Endodermal cell (in vitro differentiated cells): ENCODE results near the gene PIGQ. TPM values are rescaled to one million over a fixed set of nuclear protein-coding genes. Genes with fewer than 3 reads are reported as not detected.

Experiments used
- DNase-seq: peaks from one replicate; pipeline ENCODE4 v3.0.0-alpha.2; 2017
- H3K27ac ChIP-seq: 2 replicates; pipeline ENCODE4 v1.5.1; 2013; ENCODE audit warnings: mild to moderate bottlenecking, low read depth, low read length, moderate library complexity
- H3K27me3 ChIP-seq: 2 replicates; pipeline ENCODE4 v1.6.1; 2013; ENCODE audit warnings: mild to moderate bottlenecking, low read length, moderate library complexity; ENCODE audit not compliant: insufficient read depth, control insufficient read depth, poor library complexity, severe bottlenecking
- H3K36me3 ChIP-seq: 2 replicates; pipeline ENCODE4 v1.7.0; 2013; ENCODE audit warnings: mild to moderate bottlenecking, low read length, moderate library complexity; ENCODE audit not compliant: control insufficient read depth, insufficient read depth
- H3K4me1 ChIP-seq: one replicate; pipeline ENCODE4 v1.7.0; 2013; ENCODE audit warnings: low read length; ENCODE audit not compliant: control insufficient read depth, insufficient read depth
- H3K4me3 ChIP-seq: 2 replicates; pipeline ENCODE4 v1.5.1; 2013; ENCODE audit warnings: mild to moderate bottlenecking, low read length, moderate library complexity
- H3K9ac ChIP-seq: 2 replicates; pipeline ENCODE4 v1.6.1; 2013; ENCODE audit warnings: mild to moderate bottlenecking, low read length, moderate library complexity; ENCODE audit not compliant: poor library complexity, severe bottlenecking; ENCODE audit errors: extremely low read depth
- H3K9me3 ChIP-seq: 2 replicates; pipeline ENCODE4 v1.6.1; 2013; ENCODE audit warnings: mild to moderate bottlenecking, low read length, moderate library complexity; ENCODE audit not compliant: control insufficient read depth
- H3K27ac Mint-ChIP-seq: 2 replicates; pipeline ENCODE4 v1.8.0; 2020; ENCODE audit warnings: mixed read lengths
- H3K27me3 Mint-ChIP-seq: 2 replicates; pipeline ENCODE4 v1.8.0; 2021; ENCODE audit warnings: mild to moderate bottlenecking, mixed read lengths; ENCODE audit not compliant: insufficient read depth
- H3K36me3 Mint-ChIP-seq: 2 replicates; pipeline ENCODE4 v1.8.0; 2020; ENCODE audit warnings: low read depth, mixed read lengths
- H3K4me1 Mint-ChIP-seq: 2 replicates; pipeline ENCODE4 v1.8.0; 2020; ENCODE audit warnings: mixed read lengths
- H3K4me3 Mint-ChIP-seq: 2 replicates; pipeline ENCODE4 v1.8.0; 2020; ENCODE audit warnings: mild to moderate bottlenecking, moderate library complexity, mixed read lengths
- H3K9me3 Mint-ChIP-seq: 2 replicates; pipeline ENCODE4 v1.8.0; 2020; ENCODE audit warnings: mild to moderate bottlenecking, mixed read lengths
- WGBS, 2 experiments: methylation state at CpG; one replicate each; pipeline versions ENCODE4 v1.1.5 to v1.1.7; 2013; ENCODE audit warnings: missing lambda C conversion rate in 2 of 2, mixed read lengths in 1 of 2; ENCODE audit not compliant: insufficient coverage in 1 of 2, insufficient read length in 1 of 2; 5-methylcytosine and 5-hydroxymethylcytosine counted together
- total RNA-seq, 2 donors: library from RNA; stranded (reverse); fragmentation: NEBNext Ultra II Directional in 1 of 2; extraction: Animal tissue kit (Norgen Biotek cat#: 25700) in 1 of 2; gene quantifications; 2 replicates in 1 of 2; 3 replicates in 1 of 2; pipeline ENCODE4 v1.2.1, GENCODE V29; 2021
- TF ChIP-seq, protein P1 (sequence below): fragments of 200-600 bp; sonication (generic); conservative IDR thresholded peaks from 2 replicates; pipeline ENCODE4 v1.5.0; 2021; ENCODE audit warnings: antibody characterized with exemption, mild to moderate bottlenecking

Gene PIGQ
- total RNA-seq, 2 donors from 2014 or later = 128 to 129 TPM

DNA sequence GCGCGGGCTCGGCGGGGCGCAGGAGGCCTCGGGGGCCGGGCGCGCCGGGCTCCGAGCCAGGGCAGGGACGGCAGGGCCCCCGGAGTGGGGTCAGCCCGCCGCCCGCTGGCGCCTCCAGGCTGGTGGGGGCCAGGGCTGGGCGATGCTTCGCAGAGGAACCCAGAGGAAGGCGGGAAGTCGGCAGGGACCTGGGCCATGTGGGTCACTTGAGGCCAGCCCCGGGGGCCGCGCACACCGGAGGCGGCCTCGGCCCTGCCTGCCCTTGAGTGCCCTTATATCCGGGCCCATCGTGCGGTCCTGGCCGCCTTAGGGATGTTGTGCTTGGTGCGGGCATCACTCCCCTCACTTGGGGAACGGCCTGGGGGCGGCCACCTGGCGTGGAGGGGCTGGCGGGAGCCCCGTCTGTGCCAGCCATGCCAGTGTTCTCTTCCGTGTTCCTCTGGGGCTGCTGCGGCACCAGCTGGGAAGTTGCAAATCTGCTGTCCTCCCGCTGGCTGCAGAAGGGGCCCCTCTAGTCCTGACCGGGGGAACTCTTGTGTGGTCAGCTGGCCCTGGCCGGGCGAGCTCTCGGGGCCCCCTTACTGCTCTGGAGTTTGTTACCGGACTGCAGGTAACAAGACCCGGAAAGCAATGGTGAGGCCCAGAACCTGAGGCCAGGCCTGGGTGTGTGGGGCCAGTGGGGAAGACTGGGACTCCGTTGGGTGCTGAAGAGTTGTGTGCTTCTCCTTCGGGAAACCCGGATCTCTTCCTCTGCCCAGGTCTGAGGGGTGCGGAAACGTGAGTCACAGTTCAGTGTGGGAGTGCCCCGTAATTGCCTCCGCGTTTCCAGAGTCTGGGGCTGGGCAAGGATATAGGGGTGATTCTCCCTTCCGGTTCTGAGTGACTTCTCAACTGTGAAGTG lies 41.4 kb upstream of the PIGQ start:
- peak; percentile 68 for DNase-seq
- peak overlapping the region; percentile 89 for H3K4me3 ChIP-seq
- H3K36me3 ChIP-seq = peaks cover 3% of the 10 kb centered on the region
- Mint-ChIP-seq H3K4me3 (peak overlapping the region; percentile 73), H3K27me3 (no peaks in the 10 kb centered on the region), H3K36me3 (peaks cover 3% of the 10 kb centered on the region), H3K27ac (peak overlapping the region; percentile 17), H3K9me3 (no peaks in the 10 kb centered on the region), H3K4me1 (peaks cover 16% of the 10 kb centered on the region)
- no peak overlapping the region for H3K27ac ChIP-seq
- H3K4me1 ChIP-seq = peaks cover 12% of the 10 kb centered on the region
- H3K27me3 ChIP-seq = no peaks in the 10 kb centered on the region
- 6 to 10% methylated on average over 23 to 55 of the region's 55 CpGs for WGBS, 2 experiments
- TF ChIP-seq, protein P1, sequence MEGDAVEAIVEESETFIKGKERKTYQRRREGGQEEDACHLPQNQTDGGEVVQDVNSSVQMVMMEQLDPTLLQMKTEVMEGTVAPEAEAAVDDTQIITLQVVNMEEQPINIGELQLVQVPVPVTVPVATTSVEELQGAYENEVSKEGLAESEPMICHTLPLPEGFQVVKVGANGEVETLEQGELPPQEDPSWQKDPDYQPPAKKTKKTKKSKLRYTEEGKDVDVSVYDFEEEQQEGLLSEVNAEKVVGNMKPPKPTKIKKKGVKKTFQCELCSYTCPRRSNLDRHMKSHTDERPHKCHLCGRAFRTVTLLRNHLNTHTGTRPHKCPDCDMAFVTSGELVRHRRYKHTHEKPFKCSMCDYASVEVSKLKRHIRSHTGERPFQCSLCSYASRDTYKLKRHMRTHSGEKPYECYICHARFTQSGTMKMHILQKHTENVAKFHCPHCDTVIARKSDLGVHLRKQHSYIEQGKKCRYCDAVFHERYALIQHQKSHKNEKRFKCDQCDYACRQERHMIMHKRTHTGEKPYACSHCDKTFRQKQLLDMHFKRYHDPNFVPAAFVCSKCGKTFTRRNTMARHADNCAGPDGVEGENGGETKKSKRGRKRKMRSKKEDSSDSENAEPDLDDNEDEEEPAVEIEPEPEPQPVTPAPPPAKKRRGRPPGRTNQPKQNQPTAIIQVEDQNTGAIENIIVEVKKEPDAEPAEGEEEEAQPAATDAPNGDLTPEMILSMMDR = no peak
- peak overlapping the region; percentile 63 for H3K9ac ChIP-seq
- H3K9me3 ChIP-seq = no peaks in the 10 kb centered on the region

DNA sequence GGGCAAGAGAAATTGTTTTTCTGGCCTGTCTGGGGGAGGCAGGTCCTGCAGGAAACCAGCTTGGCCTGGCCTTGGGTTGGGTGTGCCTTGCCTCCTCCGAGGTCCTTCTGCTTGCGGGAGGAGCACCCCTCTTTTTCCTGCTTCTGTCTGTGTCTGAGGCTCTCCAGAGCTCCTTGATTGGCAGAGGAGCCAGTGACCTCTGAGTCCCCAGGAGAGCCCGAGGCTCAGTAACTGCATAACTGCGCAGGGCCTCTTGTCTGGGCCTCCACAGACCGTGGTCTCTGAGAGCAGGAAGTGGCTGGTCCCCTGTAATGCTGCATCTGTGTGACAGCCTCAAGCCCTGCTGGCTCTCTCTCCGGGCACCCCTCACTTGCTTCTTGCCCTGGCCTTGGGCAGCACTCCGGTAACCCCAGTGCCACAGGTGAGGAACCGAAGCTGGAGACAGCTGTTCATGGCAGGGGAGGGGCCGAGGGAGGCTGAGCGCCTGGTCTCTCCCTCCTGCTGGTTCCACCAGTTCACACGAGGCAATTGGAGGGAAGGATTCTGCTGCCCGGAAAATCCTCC lies 40.7 kb upstream of the PIGQ start:
- WGBS, 2 experiments = 81 to 85% methylated on average over 7 to 12 of the region's 12 CpGs
- H3K36me3 Mint-ChIP-seq = peaks cover 3% of the 10 kb centered on the region
- peaks cover 19% of the 10 kb centered on the region for H3K4me1 ChIP-seq
- H3K36me3 ChIP-seq = peaks cover 3% of the 10 kb centered on the region
- H3K4me3 Mint-ChIP-seq = peak overlapping the region; percentile 73
- no peaks in the 10 kb centered on the region for H3K27me3 ChIP-seq
- peak overlapping the region; percentile 63 for H3K9ac ChIP-seq
- H3K4me1 Mint-ChIP-seq = peaks cover 16% of the 10 kb centered on the region
- H3K27me3 Mint-ChIP-seq = no peaks in the 10 kb centered on the region
- no peak overlapping the region for H3K27ac ChIP-seq
- TF ChIP-seq, protein P1 = no peak
- H3K27ac Mint-ChIP-seq = peak overlapping the region; percentile 17
- no peaks in the 10 kb centered on the region for H3K9me3 ChIP-seq
- H3K9me3 Mint-ChIP-seq = no peaks in the 10 kb centered on the region
- DNase-seq = no peak
- H3K4me3 ChIP-seq = peak overlapping the region; percentile 89

- 94% methylated on average over 19 to 23 of the region's 23 CpGs for WGBS, 2 experiments
- Mint-ChIP-seq H3K4me1 (peaks cover 16% of the 10 kb centered on the region), H3K27me3 (no peaks in the 10 kb centered on the region), H3K9me3 (no peaks in the 10 kb centered on the region), H3K36me3 (peaks cover 3% of the 10 kb centered on the region), H3K4me3 (peak overlapping the region; percentile 73), H3K27ac (no peak overlapping the region)
- H3K27me3 ChIP-seq = no peaks in the 10 kb centered on the region
- DNase-seq = no peak
- H3K36me3 ChIP-seq = peaks cover 3% of the 10 kb centered on the region
- peaks cover 19% of the 10 kb centered on the region for H3K4me1 ChIP-seq
- no peaks in the 10 kb centered on the region for H3K9me3 ChIP-seq
- no peak overlapping the region for H3K4me3 ChIP-seq
- H3K27ac ChIP-seq = no peak overlapping the region
- H3K9ac ChIP-seq = no peak overlapping the region
- TF ChIP-seq, protein P1 = no peak
These were observed 39.5 kb upstream of the PIGQ start for GRCh38 chr16:530111-530817.
